GM08714 (cell line): ENCODE results near the gene EPN2.

Experiments used
- H3K4me3 ChIP-seq: fragments of 200-500 bp; sonication (Bioruptor generic); 2 replicates; pipeline ENCODE4 v1.5.1; 2014; ENCODE audit warnings: mild to moderate bottlenecking, low read length, inconsistent platforms
- ZNF274 ChIP-seq: IDR thresholded peaks from 2 replicates; pipeline ENCODE4 v1.6.1; 2012; ENCODE audit warnings: mild to moderate bottlenecking, low read depth, low read length

The EPN2 gene

DNA sequence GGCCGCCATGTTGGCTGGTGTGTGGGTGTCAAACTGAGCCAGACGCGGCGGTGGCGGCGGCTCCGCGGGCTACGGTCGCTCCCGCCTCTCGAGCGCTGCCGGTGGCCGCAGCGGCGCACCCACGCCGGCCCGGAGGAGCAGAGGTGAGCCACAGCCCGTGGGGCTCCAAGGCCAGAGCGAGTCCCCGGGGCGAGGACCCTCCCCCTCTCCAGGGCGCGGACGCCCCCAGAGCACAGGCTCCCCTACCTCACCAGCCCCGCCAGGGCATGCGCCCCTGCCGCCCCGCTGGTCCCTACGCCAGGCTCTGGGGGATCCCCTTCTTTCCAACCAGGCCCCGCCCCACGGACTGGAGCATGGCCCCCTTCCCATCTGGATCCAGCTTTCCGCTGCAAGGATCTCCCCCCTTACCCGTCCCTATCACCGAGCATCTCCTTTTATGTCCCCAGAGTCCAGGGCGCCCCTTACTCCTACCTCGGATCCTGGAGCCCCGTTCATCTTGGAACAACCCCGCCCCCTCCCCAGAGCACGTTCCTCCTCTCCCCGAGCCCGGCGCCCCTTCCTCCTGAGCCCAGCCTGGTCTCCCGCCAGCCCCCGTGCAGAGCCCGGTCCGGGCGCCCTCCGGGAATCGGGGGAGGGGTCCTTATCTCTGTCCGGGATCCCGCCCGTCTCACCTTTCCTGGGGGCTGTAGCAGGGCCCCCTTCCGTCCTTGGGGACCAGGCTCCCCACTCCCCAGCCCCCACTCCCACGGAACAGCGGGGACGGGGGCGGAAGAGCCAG lies 412 bp downstream of the EPN2 start:
- peak overlapping the region; percentile 97 for H3K4me3 ChIP-seq
- no peak for TF ChIP-seq ZNF274

DNA sequence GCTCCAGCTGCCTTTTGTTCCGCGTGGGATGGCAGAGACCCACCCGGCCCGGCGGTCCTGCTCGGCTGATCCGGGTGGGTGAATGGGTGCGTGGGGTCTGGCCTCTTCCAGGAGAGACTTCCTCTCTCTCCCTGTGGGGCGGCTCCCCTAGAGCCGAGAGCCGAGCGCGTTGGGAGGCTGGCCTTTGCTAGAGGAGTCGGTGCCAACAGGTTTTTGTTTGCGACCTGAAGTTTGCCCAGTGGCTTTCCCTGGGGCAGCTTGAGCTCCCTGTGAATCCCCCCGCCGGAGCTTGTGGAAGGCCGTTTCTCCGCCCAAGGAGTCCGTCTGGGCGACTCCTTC lies 970 bp downstream of the EPN2 start:
- no peak for TF ChIP-seq ZNF274
- peak overlapping the region; percentile 97 for H3K4me3 ChIP-seq

DNA sequence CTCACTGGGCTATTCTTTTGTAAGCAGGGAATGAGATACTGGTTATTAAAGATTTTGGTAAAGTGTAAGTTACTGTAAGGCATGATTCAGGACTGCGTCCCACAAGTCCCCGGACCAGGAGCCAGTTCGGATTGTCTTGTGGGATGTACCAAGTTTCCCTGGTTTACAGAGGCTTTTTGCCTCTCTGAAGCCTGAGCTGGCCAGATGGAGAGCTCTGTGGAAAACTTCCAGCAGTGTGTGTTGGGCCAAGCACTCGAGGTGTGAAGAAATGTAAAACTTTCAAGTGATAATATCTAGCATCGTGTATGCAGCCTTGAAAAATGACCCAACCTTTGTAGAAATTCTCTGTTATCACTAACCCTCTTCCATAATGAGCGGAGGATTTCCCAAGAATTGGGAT lies 2.4 kb downstream of the EPN2 start:
- no peak overlapping the region for H3K4me3 ChIP-seq
- no peak for TF ChIP-seq ZNF274

- TF ChIP-seq ZNF274 = no peak
- H3K4me3 ChIP-seq = no peak overlapping the region
Observed at GRCh38 chr17:19242323-19242722, 5.2 kb downstream of the EPN2 start.

DNA sequence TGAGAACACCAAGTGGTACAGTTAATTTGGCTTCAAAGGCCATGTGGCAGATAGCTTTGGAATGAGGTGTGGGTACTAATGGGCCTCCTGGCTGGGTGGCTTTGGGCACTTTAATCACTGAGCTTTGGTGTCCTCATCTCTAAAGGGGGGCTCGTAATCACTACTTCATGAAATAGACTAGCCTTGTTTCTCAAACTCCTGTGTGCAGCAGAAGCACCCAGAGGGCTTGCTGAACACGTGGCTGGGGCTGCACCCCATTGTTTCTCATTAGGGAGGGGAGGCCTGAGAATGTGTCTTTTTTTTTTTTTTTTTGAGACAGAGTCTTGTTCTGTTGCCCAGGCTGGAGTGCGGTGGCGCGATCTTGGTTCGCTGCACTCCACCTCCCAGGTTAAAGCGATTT lies 5.8 kb downstream of the EPN2 start:
- TF ChIP-seq ZNF274 = no peak
- H3K4me3 ChIP-seq = no peak overlapping the region

GRCh38 chr17:19243838-19244237 lies 6.7 kb downstream of the EPN2 start:
- TF ChIP-seq ZNF274 = no peak
- no peak overlapping the region for H3K4me3 ChIP-seq

DNA sequence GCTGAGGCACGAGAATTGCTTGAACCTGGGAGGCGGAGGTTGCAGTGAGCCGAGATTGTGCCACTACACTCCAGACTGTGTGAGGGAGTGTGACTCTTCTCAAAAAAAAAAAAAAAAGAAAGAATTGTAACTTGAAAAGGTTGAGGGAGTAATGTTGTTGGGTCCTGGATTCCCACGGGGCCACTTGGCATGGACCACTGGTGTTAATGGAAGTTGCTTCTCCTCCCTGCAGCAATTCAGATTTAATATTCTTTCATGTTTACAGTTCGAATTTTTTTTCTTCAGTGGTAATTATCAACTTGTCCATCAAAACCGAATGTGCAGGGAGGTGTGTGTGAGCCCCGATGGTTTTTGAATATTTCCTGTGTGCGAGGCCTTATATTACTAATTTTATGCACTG lies 7.2 kb downstream of the EPN2 start:
- H3K4me3 ChIP-seq = no peak overlapping the region
- no peak for TF ChIP-seq ZNF274

DNA sequence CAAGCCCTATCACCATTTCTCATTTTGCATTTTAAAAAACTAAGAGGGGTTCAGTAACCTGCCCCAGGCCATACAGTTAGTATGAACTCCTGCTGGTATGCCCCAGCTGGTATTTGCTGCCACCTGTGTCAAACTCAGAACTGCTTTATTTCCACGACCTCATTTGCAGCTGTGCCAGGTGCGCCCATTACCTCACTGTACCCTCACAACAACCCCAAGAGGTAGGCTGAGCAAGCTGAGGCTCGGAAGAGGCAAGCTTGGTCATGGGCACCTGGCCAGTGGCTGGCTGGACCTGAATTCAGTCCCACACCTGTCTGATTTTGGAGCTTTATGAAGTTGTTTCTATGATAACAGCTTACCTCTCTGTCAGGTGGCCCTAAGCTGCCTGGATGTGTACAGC lies 7.6 kb downstream of the EPN2 start:
- no peak for TF ChIP-seq ZNF274
- H3K4me3 ChIP-seq = no peak overlapping the region

GRCh38 chr17:19247473-19247872 lies 10.3 kb downstream of the EPN2 start:
- TF ChIP-seq ZNF274 = no peak
- no peak overlapping the region for H3K4me3 ChIP-seq

- H3K4me3 ChIP-seq = no peak overlapping the region
- TF ChIP-seq ZNF274 = no peak
Observed at GRCh38 chr17:19248151-19248927, 11.2 kb downstream of the EPN2 start.

DNA sequence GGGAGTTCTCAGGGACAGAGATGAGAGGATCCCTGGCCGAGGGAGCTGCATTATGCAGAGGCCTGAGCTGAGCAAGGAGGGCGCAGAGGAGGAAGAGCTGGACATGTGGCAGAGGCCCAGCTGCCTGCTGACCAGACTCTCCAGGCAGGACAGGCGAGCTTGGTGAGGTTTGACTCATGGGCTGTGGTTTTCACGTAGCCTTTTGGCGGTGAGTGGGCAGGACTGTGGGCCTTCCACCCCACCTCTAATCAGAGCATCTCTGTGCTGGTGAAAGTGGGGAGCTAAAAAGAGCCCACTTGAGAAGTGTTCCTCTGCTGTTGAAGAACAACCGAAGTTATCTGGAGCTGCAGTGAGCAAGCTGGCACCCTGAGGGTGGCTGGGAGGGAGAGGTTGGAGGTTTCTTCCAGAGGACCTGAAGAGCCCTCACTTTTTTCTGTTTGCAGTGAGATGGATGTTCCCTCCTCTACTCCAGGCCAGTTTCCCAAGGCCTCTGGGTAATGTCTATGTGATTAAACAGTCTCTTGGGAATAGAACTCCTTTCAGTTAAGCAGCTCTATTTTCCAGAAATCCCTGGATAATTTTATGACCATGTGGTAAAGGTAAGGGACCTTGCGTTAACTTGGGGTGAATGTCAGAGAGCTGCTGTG lies 11.9 kb downstream of the EPN2 start:
- H3K4me3 ChIP-seq = no peak overlapping the region
- no peak for TF ChIP-seq ZNF274

DNA sequence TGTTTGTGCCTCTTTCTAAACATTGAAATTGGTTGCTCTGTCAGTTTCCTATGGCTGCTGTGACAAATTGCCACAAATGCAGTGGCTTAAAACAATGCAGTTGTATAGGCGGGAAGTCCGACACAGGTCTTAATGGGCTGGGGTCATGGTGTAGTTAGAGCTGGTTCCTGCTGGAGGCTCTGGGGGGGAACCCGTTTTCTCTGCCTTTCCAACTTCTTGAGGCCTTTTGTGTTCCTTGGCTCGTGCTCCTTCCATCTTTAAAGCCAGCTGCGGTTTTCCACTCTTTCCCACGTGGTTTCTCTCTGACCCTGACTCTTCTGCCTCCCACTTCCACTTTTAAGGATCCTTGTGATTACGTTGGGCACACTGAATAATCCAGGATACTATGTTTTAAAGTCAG lies 12.5 kb downstream of the EPN2 start:
- H3K4me3 ChIP-seq = no peak overlapping the region
- no peak for TF ChIP-seq ZNF274

GRCh38 chr17:19250421-19251173 lies 13.4 kb downstream of the EPN2 start:
- no peak for TF ChIP-seq ZNF274

GRCh38 chr17:19253112-19253511 lies 15.9 kb downstream of the EPN2 start:
- no peak overlapping the region for H3K4me3 ChIP-seq
- TF ChIP-seq ZNF274 = no peak

More at GRCh38 chr17:19250421-19251173, 13.4 kb downstream of the EPN2 start:
- no peak overlapping the region for H3K4me3 ChIP-seq
